ENCODE data around the gene GNB1L. TPM values are rescaled to one million over a fixed set of nuclear protein-coding genes. Genes with fewer than 3 reads are reported as not detected.
A peak's percentile ranks its signal among the peaks of the same experiment; 100 is the strongest.

The GNB1L gene
- total RNA-seq, 1 experiment from 2014 or later = 15.8 TPM

DNA sequence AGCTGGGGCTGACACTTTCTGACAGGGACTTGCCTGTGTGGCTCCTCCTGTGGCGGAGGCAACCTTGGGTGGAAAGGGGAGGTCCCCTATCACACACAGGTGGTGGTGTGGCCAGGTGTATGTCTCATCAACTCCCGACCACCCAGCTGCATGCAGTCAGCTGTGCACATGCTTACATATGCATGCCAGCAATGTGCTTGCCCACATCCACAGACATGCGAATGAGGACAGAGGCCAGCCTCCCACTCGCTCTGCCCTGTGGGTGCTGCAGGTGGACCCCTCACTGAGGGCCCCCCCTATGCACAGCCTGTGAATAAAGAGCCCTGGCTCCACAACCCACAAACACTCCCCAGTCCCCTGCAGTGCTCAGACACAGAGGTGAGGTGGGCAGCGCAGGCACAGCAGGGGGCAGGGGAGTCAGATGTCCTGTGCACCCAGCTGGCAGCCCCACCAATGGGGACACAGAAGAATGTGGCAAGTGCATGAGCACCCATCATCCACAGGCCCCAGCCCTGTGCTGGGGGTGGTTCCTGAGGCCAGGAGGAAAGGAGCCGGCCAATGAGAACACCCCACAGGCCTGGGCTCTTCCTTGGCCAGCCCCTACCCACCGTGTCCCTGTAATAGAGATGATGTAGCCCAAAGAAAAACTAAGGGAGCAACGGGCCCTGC, 9.5 kb downstream of the GNB1L start:
- CTCF ChIA-PET = no interaction called here
- no peak overlapping the region for H3K27ac Mint-ChIP-seq (ENCODE audit: unreplicated experiment)
- POLR2A ChIA-PET = no interaction called here

DNA sequence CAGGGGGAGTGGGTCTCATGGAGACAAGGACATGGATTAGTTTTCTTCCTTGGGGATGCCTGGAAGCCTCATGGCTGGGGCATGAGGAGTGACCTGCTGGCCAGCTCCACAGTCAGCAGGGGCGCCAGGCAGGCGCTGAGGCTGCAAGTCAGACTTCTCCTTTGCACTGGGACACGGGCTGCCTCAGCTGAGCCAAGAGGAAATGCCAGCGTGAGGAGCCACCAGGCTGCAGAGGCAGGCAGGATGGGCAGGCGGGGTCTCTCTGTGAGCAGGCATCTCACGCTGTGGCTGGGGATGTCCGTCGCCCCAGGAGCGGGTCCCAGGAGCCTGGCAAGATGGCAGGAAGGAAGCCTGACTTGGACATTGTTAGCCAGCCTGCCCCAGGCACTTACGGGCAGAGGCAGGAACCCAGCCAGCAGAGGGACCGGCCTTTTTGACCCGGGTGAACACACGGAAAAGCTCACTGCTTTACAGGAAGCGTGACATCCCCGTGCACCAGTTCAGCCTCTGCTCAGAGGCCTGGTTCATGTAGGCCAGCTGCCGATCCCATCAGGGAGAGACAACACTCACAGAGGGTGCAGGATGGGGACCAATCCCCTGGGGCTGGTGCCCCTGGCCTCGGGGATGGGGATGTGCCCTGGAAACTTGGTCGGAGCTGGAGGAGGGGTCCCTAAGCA, 10.2 kb downstream of the GNB1L start:
- ChIA-PET CTCF (no interaction called here), POLR2A (no interaction called here)
- Histone ChIP-seq H3K36me3 (ENCODE audit: control insufficient read depth, insufficient read depth, low read length) (no peaks in the 10 kb centered on the region; the same call in 1 of the 2 replicates), H3K9me3 (no peaks in the 10 kb centered on the region), H3K4me1 (peaks cover 39% of the 10 kb centered on the region), H3K4me3 (ENCODE audit: low read depth, low read length) (no peak overlapping the region), H3K27me3 (replicated peaks; ENCODE audit: control insufficient read depth, insufficient read depth, low read length) (no peaks in the 10 kb centered on the region)
- DNase-seq = no peak
- Mint-ChIP-seq H3K4me3 (ENCODE audit: unreplicated experiment) (no peak overlapping the region), H3K9me3 (ENCODE audit: unreplicated experiment) (no peaks in the 10 kb centered on the region), H3K27me3 (ENCODE audit: insufficient read depth, unreplicated experiment) (no peaks in the 10 kb centered on the region), H3K36me3 (ENCODE audit: insufficient read depth, unreplicated experiment) (peaks cover 38% of the 10 kb centered on the region), H3K27ac (ENCODE audit: unreplicated experiment) (peak overlapping the region; percentile 64), H3K4me1 (ENCODE audit: low read depth, unreplicated experiment) (peaks cover 21% of the 10 kb centered on the region)
- intact Hi-C loops (cut with micrococcal nuclease; ENCODE audit: unreplicated experiment) = no loop called here
- TF ChIP-seq, protein P1, sequence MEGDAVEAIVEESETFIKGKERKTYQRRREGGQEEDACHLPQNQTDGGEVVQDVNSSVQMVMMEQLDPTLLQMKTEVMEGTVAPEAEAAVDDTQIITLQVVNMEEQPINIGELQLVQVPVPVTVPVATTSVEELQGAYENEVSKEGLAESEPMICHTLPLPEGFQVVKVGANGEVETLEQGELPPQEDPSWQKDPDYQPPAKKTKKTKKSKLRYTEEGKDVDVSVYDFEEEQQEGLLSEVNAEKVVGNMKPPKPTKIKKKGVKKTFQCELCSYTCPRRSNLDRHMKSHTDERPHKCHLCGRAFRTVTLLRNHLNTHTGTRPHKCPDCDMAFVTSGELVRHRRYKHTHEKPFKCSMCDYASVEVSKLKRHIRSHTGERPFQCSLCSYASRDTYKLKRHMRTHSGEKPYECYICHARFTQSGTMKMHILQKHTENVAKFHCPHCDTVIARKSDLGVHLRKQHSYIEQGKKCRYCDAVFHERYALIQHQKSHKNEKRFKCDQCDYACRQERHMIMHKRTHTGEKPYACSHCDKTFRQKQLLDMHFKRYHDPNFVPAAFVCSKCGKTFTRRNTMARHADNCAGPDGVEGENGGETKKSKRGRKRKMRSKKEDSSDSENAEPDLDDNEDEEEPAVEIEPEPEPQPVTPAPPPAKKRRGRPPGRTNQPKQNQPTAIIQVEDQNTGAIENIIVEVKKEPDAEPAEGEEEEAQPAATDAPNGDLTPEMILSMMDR (IDR thresholded peaks at IDR 0.05; ENCODE audit: insufficient read depth in 1 of 2, low read depth in 1 of 2, low read length in 1 of 2, severe bottlenecking in 1 of 2, unreplicated experiment in 1 of 2) = no peak
- no TSS peak for BruUV-seq (replicated peaks)

More for the DNA sequence above, 9.5 kb downstream of the GNB1L start:
- Histone ChIP-seq H3K4me1 (peaks cover 41% of the 10 kb centered on the region), H3K4me3 (ENCODE audit: low read depth, low read length) (no peak overlapping the region), H3K36me3 (ENCODE audit: control insufficient read depth, insufficient read depth, low read length) (no peaks in the 10 kb centered on the region; the same call in 1 of the 2 replicates), H3K27me3 (replicated peaks; ENCODE audit: control insufficient read depth, insufficient read depth, low read length) (no peaks in the 10 kb centered on the region), H3K9me3 (no peaks in the 10 kb centered on the region)
- peaks cover 23% of the 10 kb centered on the region for H3K4me1 Mint-ChIP-seq (ENCODE audit: low read depth, unreplicated experiment)
- no TSS peak for BruUV-seq (replicated peaks)
- peaks cover 45% of the 10 kb centered on the region for H3K36me3 Mint-ChIP-seq (ENCODE audit: insufficient read depth, unreplicated experiment)
- intact Hi-C loops (cut with micrococcal nuclease; ENCODE audit: unreplicated experiment) = no loop called here
- H3K27me3 Mint-ChIP-seq (ENCODE audit: insufficient read depth, unreplicated experiment) = no peaks in the 10 kb centered on the region
- H3K9me3 Mint-ChIP-seq (ENCODE audit: unreplicated experiment) = no peaks in the 10 kb centered on the region
- no peak overlapping the region for H3K4me3 Mint-ChIP-seq (ENCODE audit: unreplicated experiment)
- TF ChIP-seq, protein P1 (IDR thresholded peaks at IDR 0.05; ENCODE audit: insufficient read depth in 1 of 2, low read depth in 1 of 2, low read length in 1 of 2, severe bottlenecking in 1 of 2, unreplicated experiment in 1 of 2) = no peak
- DNase-seq = no peak

DNA sequence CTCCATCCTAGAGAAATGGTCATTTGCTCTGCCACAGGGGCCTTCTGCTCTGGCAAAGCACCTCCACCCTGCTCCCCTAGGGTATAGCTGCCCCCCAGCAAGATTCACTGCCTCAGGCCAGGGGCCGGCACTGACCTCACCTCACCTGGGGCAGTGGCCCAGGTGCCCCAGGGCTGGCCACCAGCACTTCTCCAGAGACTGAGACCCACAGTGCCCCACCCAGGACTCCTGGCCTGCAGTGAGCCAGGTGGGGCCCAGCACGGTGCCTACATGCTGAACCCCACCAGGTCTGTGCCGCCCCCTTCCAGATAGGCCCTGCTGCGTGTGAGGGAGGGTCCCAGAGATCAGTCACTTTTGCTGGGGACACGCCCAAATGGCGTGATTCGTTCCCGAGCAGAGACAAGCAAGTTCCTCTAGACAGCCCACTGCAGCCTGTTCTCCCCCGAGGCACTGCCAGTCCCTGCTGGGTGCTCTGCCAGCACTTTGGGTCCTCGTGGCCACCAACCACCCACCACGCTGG, 10.8 kb downstream of the GNB1L start:
- Mint-ChIP-seq H3K9me3 (ENCODE audit: unreplicated experiment) (no peaks in the 10 kb centered on the region), H3K36me3 (ENCODE audit: insufficient read depth, unreplicated experiment) (peaks cover 35% of the 10 kb centered on the region), H3K4me3 (ENCODE audit: unreplicated experiment) (no peak overlapping the region), H3K27me3 (ENCODE audit: insufficient read depth, unreplicated experiment) (no peaks in the 10 kb centered on the region), H3K27ac (ENCODE audit: unreplicated experiment) (peak overlapping the region; percentile 64), H3K4me1 (ENCODE audit: low read depth, unreplicated experiment) (peaks cover 21% of the 10 kb centered on the region)
- H3K4me3 ChIP-seq (ENCODE audit: low read depth, low read length) = no peak overlapping the region
- no peaks in the 10 kb centered on the region for H3K9me3 ChIP-seq
- peaks cover 33% of the 10 kb centered on the region for H3K4me1 ChIP-seq
- ChIA-PET POLR2A (no interaction called here), CTCF (no interaction called here)
- no peaks in the 10 kb centered on the region; the same call in 1 of the 2 replicates for H3K36me3 ChIP-seq (ENCODE audit: control insufficient read depth, insufficient read depth, low read length)
- intact Hi-C loops (cut with micrococcal nuclease; ENCODE audit: unreplicated experiment) = no loop called here
- no peak for DNase-seq
- no TSS peak for BruUV-seq (replicated peaks)
- H3K27me3 ChIP-seq (replicated peaks; ENCODE audit: control insufficient read depth, insufficient read depth, low read length) = no peaks in the 10 kb centered on the region
- TF ChIP-seq, protein P1 (IDR thresholded peaks at IDR 0.05; ENCODE audit: insufficient read depth in 1 of 2, low read depth in 1 of 2, low read length in 1 of 2, severe bottlenecking in 1 of 2, unreplicated experiment in 1 of 2) = no peak
